ENCODE data around the gene AFF2. TPM values are rescaled to one million over a fixed set of nuclear protein-coding genes. Genes with fewer than 3 reads are reported as not detected.

Gene AFF2
- total RNA-seq, 4 donors from 2014 or later, result 0.43 to 7.9 (median 4.3) TPM

DNA sequence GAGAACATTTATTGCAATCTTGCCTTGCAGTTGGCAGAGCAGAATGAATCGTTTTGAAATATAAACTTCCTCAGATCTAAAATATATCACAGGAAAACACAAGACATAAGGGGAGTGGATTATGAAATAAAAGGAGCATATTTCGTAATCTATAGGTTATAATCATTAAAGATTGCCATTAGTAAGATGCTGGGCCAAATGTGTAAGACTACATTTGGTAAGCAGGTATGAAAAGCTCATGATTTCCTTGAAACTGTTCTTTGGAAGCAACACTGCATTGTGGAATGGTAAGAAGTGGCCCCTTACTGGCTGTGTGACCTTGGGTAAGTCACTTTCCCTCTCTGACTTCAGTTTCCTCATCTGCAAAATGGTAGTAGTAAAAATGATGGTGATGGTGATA is 68.3 kb downstream of the AFF2 start:
- Histone ChIP-seq H3K27ac (no peak overlapping the region), H3K36me3 (no peaks in the 10 kb centered on the region), H3K4me3 (no peak overlapping the region), H3K9me3 (no peaks in the 10 kb centered on the region), H3K27me3 (no peaks in the 10 kb centered on the region), H3K4me1 (no peaks in the 10 kb centered on the region)
- DNase-seq, result no peak
- intact Hi-C loops (cut with DNase I; ENCODE audit: low total_unique reads), result no loop called here
- TF ChIP-seq, protein P1, sequence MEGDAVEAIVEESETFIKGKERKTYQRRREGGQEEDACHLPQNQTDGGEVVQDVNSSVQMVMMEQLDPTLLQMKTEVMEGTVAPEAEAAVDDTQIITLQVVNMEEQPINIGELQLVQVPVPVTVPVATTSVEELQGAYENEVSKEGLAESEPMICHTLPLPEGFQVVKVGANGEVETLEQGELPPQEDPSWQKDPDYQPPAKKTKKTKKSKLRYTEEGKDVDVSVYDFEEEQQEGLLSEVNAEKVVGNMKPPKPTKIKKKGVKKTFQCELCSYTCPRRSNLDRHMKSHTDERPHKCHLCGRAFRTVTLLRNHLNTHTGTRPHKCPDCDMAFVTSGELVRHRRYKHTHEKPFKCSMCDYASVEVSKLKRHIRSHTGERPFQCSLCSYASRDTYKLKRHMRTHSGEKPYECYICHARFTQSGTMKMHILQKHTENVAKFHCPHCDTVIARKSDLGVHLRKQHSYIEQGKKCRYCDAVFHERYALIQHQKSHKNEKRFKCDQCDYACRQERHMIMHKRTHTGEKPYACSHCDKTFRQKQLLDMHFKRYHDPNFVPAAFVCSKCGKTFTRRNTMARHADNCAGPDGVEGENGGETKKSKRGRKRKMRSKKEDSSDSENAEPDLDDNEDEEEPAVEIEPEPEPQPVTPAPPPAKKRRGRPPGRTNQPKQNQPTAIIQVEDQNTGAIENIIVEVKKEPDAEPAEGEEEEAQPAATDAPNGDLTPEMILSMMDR (IDR thresholded peaks at IDR 0.05), result no peak
- TF ChIP-seq POLR2A (IDR thresholded peaks at IDR 0.05), result no peak

DNA sequence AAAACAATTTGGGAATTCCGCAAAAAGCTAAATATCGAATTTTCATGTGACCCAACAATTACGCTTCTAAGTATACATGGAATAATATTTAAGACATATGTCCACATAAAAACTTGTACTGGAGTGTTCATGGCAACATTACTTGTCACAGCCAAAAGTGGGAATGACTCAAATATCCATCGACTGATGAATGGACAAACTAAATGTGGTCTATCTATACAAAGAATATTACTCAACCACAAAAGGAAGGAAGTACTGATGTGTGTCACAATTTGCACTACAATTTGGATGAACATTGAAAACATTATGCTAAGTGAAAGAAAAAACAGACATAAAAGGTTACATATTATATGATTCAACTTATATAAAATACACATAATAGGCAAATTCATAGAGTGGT is 71.9 kb downstream of the AFF2 start:
- DNase-seq, result no peak
- TF ChIP-seq POLR2A (IDR thresholded peaks at IDR 0.05), result no peak
- TF ChIP-seq, protein P1 (IDR thresholded peaks at IDR 0.05), result no peak
- Histone ChIP-seq H3K36me3 (no peaks in the 10 kb centered on the region), H3K4me1 (no peaks in the 10 kb centered on the region), H3K4me3 (no peak overlapping the region), H3K27ac (no peak overlapping the region), H3K27me3 (no peaks in the 10 kb centered on the region), H3K9me3 (no peaks in the 10 kb centered on the region)
- intact Hi-C loops (cut with DNase I; ENCODE audit: low total_unique reads), result no loop called here

DNA sequence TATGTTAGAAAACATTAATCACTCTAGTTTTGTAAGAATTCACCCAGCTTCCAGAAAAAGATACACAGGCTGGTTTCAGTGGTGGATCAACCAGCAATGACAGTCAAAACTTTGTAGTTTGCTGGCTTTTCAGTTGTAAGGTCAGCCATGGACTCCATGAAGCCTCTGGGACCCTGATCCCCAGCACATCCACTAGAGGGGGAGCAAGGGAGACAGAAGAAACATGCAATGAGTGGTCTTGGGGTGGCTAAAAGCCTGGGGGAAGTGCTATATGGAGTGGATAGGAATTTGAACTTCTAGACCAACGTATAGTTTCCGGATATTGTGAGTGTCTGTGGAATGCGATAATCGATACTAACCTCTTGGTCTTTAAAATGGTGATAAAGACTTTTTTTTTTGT is 72.7 kb downstream of the AFF2 start:
- intact Hi-C loops (cut with DNase I; ENCODE audit: low total_unique reads), result no loop called here
- Histone ChIP-seq H3K27ac (no peak overlapping the region), H3K4me3 (no peak overlapping the region), H3K9me3 (no peaks in the 10 kb centered on the region), H3K36me3 (no peaks in the 10 kb centered on the region), H3K27me3 (no peaks in the 10 kb centered on the region), H3K4me1 (no peaks in the 10 kb centered on the region)
- no peak for TF ChIP-seq POLR2A (IDR thresholded peaks at IDR 0.05)
- no peak for DNase-seq

DNA sequence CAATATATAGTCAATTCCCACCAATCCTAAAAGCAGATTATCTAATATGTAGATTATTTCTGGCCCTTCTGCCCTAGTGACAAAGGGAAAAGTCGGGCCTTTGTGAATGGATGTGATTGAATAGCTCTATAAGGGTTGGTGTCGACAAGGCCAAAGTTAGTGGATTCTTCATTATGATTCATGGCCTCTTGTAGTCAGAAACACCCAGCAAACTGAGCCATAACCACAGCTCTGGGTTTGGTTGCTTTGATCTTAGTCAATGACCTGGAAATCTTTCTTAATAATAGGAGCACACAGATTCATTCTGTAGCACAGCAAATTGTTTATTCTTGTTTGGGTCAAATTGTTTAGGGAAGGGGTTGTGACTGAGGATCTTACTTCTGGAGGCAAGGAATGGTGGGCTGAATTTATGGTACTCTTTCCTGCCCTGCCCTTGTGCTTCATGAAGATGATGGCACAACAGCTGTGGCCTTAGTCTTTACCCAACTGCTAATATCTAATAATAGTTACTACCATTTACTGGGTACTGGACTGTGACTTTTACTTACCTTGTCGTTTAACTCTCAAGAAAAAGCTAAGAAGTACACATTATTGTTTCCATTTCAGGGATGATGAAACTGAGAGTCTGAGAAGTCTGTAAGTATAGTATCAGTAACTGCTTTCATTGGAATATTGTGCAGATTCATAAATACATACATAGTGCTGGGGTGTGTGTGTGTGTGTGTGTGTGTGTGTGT is 74.0 kb downstream of the AFF2 start:
- no peaks in the 10 kb centered on the region for H3K36me3 ChIP-seq
- no peak for DNase-seq
- TF ChIP-seq POLR2A (IDR thresholded peaks at IDR 0.05), result no peak
- TF ChIP-seq, protein P1 (IDR thresholded peaks at IDR 0.05), result no peak
- no peak overlapping the region for H3K27ac ChIP-seq
- no peaks in the 10 kb centered on the region for H3K4me1 ChIP-seq
- H3K9me3 ChIP-seq, result no peaks in the 10 kb centered on the region
- H3K27me3 ChIP-seq, result no peaks in the 10 kb centered on the region
- H3K4me3 ChIP-seq, result no peak overlapping the region
- intact Hi-C loops (cut with DNase I; ENCODE audit: low total_unique reads), result no loop called here

DNA sequence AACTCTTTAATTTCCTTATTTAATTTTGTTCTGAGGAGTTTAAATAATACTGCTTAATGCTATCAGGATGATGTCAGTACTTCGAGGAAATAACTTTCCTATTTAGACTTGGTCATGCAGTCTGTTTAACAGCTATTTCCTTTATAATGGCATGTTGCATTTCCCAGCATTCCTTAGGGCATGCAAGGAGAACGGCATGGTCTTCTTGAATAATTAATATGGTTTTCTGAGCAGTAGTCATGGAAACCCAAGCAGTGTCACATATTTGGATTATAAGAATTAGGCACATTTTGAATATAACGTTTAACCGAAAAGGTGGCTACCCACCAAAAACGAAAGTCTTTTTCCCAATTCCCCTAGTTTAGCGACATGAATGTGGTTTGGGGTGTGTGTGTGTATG is 76.0 kb downstream of the AFF2 start:
- DNase-seq, result no peak
- H3K4me3 ChIP-seq, result no peak overlapping the region
- no peaks in the 10 kb centered on the region for H3K36me3 ChIP-seq
- H3K4me1 ChIP-seq, result no peaks in the 10 kb centered on the region
- no peaks in the 10 kb centered on the region for H3K27me3 ChIP-seq
- intact Hi-C loops (cut with DNase I; ENCODE audit: low total_unique reads), result no loop called here
- TF ChIP-seq, protein P1 (IDR thresholded peaks at IDR 0.05), result no peak
- no peak for TF ChIP-seq POLR2A (IDR thresholded peaks at IDR 0.05)
- no peaks in the 10 kb centered on the region for H3K9me3 ChIP-seq
- H3K27ac ChIP-seq, result no peak overlapping the region

Data from uterus (tissue), 4 donors.